ENCODE results near the gene FBRSL1. TPM values are rescaled to one million over a fixed set of nuclear protein-coding genes. Genes with fewer than 3 reads are reported as not detected.

The FBRSL1 gene
- total RNA-seq, 3 donors from 2014 or later (not counting 1 experiment from before 2014, with no cell fraction given) = 67.5 to 78.0 (median 76.2) TPM

- Mint-ChIP-seq H3K9me3 (no peaks in the 10 kb centered on the region), H3K27ac (no peak overlapping the region), H3K4me1 (peaks cover 0 to 28% of the 10 kb centered on the region in 2 donors), H3K36me3 (no peaks in the 10 kb centered on the region), H3K27me3 (ENCODE audit: low read depth in 2 of 2) (no peaks in the 10 kb centered on the region), H3K4me3 (no peak overlapping the region)
- H3K4me1 ChIP-seq (ENCODE audit: control insufficient read depth, insufficient read depth, low read length) = peaks cover 16% of the 10 kb centered on the region
- H3K4me3 ChIP-seq (ENCODE audit: low read length) = no peak overlapping the region
- no peaks in the 10 kb centered on the region for H3K9me3 ChIP-seq (ENCODE audit: control insufficient read depth, insufficient read depth, low read length)
- DNase-seq (no peak), ATAC-seq (no peak)
- WGBS (ENCODE audit: insufficient coverage) = 96% methylated on average over 43 of the region's 43 CpGs
- H3K27me3 ChIP-seq (ENCODE audit: control insufficient read depth, insufficient read depth, low read length) = no peaks in the 10 kb centered on the region
- no peak for TF ChIP-seq CTCF (IDR thresholded peaks at IDR 0.05)
- no peaks in the 10 kb centered on the region for H3K36me3 ChIP-seq (ENCODE audit: control insufficient read depth, insufficient read depth, low read length)
- intact Hi-C loops (cut with micrococcal nuclease) = loop anchor here (10.0 kb wide), 1 partner anchor 370 kb away; no protein-coding TSS in a partner anchor
- H3K27ac ChIP-seq (ENCODE audit: low read length) = no peak overlapping the region
These were observed 35.3 kb downstream of the FBRSL1 start for GRCh38 chr12:132525011-132525832.

- WGBS (ENCODE audit: insufficient coverage) = 94% methylated on average over 28 of the region's 28 CpGs
- no peak for TF ChIP-seq CTCF (IDR thresholded peaks at IDR 0.05)
These were observed 36.0 kb downstream of the FBRSL1 start for GRCh38 chr12:132525833-132526455.

GRCh38 chr12:132527186-132527882 lies 37.4 kb downstream of the FBRSL1 start:
- TF ChIP-seq CTCF (IDR thresholded peaks at IDR 0.05) = no peak
- H3K9me3 ChIP-seq (ENCODE audit: control insufficient read depth, insufficient read depth, low read length) = no peaks in the 10 kb centered on the region
- no peak overlapping the region for H3K27ac ChIP-seq (ENCODE audit: low read length)
- 88% methylated on average over 25 of the region's 25 CpGs for WGBS (ENCODE audit: insufficient coverage)
- peaks cover 16% of the 10 kb centered on the region for H3K4me1 ChIP-seq (ENCODE audit: control insufficient read depth, insufficient read depth, low read length)
- no peaks in the 10 kb centered on the region for H3K27me3 ChIP-seq (ENCODE audit: control insufficient read depth, insufficient read depth, low read length)
- ATAC-seq = no peak
- no peaks in the 10 kb centered on the region for H3K36me3 Mint-ChIP-seq
- intact Hi-C loops (cut with micrococcal nuclease) = loop anchor here (10.0 kb wide), 1 partner anchor 373 kb away; no protein-coding TSS in a partner anchor
- H3K36me3 ChIP-seq (ENCODE audit: control insufficient read depth, insufficient read depth, low read length) = no peaks in the 10 kb centered on the region
- no peaks in the 10 kb centered on the region for H3K27me3 Mint-ChIP-seq (ENCODE audit: low read depth in 2 of 2)
- no peaks in the 10 kb centered on the region for H3K9me3 Mint-ChIP-seq
- no peak for DNase-seq
- H3K27ac Mint-ChIP-seq = no peak overlapping the region
- H3K4me3 ChIP-seq (ENCODE audit: low read length) = no peak overlapping the region
- peaks cover 0 to 16% of the 10 kb centered on the region in 2 donors for H3K4me1 Mint-ChIP-seq
- no peak overlapping the region for H3K4me3 Mint-ChIP-seq

More at GRCh38 chr12:132525833-132526455, 36.0 kb downstream of the FBRSL1 start:
- Histone ChIP-seq H3K36me3 (ENCODE audit: control insufficient read depth, insufficient read depth, low read length) (no peaks in the 10 kb centered on the region), H3K27ac (ENCODE audit: low read length) (no peak overlapping the region), H3K9me3 (ENCODE audit: control insufficient read depth, insufficient read depth, low read length) (no peaks in the 10 kb centered on the region), H3K4me1 (ENCODE audit: control insufficient read depth, insufficient read depth, low read length) (peaks cover 16% of the 10 kb centered on the region), H3K27me3 (ENCODE audit: control insufficient read depth, insufficient read depth, low read length) (no peaks in the 10 kb centered on the region), H3K4me3 (ENCODE audit: low read length) (no peak overlapping the region)
- Mint-ChIP-seq H3K27ac (no peak overlapping the region), H3K27me3 (ENCODE audit: low read depth in 2 of 2) (no peaks in the 10 kb centered on the region), H3K4me3 (no peak overlapping the region), H3K4me1 (peaks cover 0 to 23% of the 10 kb centered on the region in 2 donors), H3K36me3 (no peaks in the 10 kb centered on the region), H3K9me3 (no peaks in the 10 kb centered on the region)
- ATAC-seq (no peak), DNase-seq (no peak)
- intact Hi-C loops (cut with micrococcal nuclease) = loop anchor here (10.0 kb wide), 1 partner anchor 371 kb away; no protein-coding TSS in a partner anchor

Data from natural killer cell (primary cell).